ENCODE results near the gene BCR. TPM values are rescaled to one million over a fixed set of nuclear protein-coding genes. Genes with fewer than 3 reads are reported as not detected.

The BCR gene
- total and polyA plus RNA-seq, 10 donors: 15.2 to 64.8 (median 50.7) TPM

DNA sequence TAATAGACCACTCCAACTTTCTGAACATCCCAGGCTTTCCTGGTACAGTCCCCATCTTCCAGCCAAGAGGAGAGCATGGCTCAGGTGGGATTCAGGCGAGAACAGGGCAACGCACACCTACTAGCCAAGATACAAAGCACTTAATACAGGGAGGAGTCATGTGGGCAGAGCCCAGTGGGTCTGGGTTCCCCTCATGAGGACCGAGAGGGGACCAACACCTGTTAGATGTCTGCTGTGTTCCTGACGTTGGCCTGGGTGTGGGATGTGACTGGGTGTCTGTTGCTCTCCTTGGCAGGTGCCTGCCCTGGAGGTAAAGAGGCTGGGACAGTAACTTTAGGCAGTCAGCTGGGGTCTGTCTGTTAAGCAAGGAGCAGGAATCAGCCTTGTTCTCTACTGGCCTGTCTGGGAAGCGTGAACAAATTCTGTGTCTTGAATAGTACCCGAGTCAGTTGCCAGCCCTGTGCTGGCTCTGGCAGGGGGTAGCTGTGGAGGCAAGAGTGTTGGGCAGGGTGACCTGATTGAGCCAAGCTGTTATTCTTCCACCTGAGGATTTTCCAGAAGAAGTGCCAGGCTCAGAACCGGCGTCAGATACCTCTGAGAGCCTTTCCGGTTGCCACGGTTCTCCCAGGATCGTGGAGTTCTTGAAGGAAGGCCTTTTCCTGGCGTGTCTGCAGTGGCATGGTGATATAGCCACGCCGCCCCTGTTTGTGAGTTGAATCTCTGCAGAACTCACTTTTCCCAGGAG lies 56.3 kb downstream of the BCR start:
- no peak overlapping the region for H3K27ac ChIP-seq
- DNase-seq: no peak
- no peak overlapping the region for H3K4me3 ChIP-seq
- WGBS, 5 donors: 90 to 93% (median 92%) methylated on average over 13 to 14 of the region's 14 CpGs
- intact Hi-C loops (cut with DNase I; ENCODE audit: low total_unique reads): no loop called here
- H3K27me3 ChIP-seq (replicated peaks in 1 of 7): no peaks in the 10 kb centered on the region
- peaks cover 0 to 4% (median 0%) of the 10 kb centered on the region in 8 donors for H3K9me3 ChIP-seq
- H3K36me3 ChIP-seq: peaks cover 0 to 6% (median 0%) of the 10 kb centered on the region in 6 donors
- no peak for TF ChIP-seq POLR2AphosphoS5 (IDR thresholded peaks at IDR 0.05)
- no peak for TF ChIP-seq POLR2A (IDR thresholded peaks at IDR 0.05)
- TF ChIP-seq, protein P1, sequence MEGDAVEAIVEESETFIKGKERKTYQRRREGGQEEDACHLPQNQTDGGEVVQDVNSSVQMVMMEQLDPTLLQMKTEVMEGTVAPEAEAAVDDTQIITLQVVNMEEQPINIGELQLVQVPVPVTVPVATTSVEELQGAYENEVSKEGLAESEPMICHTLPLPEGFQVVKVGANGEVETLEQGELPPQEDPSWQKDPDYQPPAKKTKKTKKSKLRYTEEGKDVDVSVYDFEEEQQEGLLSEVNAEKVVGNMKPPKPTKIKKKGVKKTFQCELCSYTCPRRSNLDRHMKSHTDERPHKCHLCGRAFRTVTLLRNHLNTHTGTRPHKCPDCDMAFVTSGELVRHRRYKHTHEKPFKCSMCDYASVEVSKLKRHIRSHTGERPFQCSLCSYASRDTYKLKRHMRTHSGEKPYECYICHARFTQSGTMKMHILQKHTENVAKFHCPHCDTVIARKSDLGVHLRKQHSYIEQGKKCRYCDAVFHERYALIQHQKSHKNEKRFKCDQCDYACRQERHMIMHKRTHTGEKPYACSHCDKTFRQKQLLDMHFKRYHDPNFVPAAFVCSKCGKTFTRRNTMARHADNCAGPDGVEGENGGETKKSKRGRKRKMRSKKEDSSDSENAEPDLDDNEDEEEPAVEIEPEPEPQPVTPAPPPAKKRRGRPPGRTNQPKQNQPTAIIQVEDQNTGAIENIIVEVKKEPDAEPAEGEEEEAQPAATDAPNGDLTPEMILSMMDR (IDR thresholded peaks at IDR 0.05 in 8 of 11, conservative IDR thresholded peaks at IDR 0.05 in 3 of 11): no peak
- peaks cover 6 to 95% (median 46%) of the 10 kb centered on the region in 6 donors for H3K4me1 ChIP-seq

DNA sequence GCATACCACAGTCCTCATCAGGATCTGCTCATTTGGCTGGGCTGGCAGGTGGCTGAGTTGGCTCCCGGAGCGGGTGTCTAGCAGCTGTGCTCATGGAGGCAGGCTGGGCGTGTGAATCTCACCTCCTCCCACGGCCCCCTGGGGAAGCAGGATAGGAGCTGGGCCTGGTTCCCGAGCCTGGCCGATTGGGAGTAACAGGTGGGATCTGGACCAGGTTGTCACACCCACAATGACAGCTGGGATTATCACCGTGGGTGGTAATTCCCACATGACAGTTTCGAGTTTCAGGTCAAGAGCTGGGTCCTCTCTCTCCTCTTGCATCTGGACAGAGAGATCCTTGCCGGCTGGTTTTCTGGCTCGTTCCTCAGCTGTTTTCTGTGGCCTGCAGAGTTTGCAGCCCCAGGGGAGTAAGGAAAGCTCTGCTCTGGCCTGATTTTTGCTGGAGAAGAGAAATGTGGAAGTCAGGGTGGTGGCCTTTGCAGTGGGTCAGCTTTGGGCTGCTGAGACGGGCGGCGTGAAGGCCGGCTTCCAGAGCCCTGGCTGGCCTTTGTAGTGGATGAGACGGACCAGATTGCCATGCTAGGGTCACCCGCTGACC lies 57.0 kb downstream of the BCR start:
- H3K4me3 ChIP-seq: no peak overlapping the region
- TF ChIP-seq, protein P1 (IDR thresholded peaks at IDR 0.05 in 8 of 11, conservative IDR thresholded peaks at IDR 0.05 in 3 of 11): no peak
- TF ChIP-seq POLR2A (IDR thresholded peaks at IDR 0.05) (no peak), POLR2AphosphoS5 (IDR thresholded peaks at IDR 0.05) (peak in 1 of 3 donors; percentile 38)
- peaks cover 0 to 4% (median 0%) of the 10 kb centered on the region in 8 donors for H3K9me3 ChIP-seq
- no peak for DNase-seq
- peaks cover 0 to 6% (median 0%) of the 10 kb centered on the region in 6 donors for H3K36me3 ChIP-seq
- peaks cover 6 to 96% (median 50%) of the 10 kb centered on the region in 6 donors for H3K4me1 ChIP-seq
- peak overlapping the region in 1 of 8 donors; percentile 37 for H3K27ac ChIP-seq
- intact Hi-C loops (cut with DNase I; ENCODE audit: low total_unique reads): no loop called here
- H3K27me3 ChIP-seq (replicated peaks in 1 of 7): no peaks in the 10 kb centered on the region
- 62 to 69% (median 66%) methylated on average over 6 to 16 of the region's 16 CpGs for WGBS, 5 donors

DNA sequence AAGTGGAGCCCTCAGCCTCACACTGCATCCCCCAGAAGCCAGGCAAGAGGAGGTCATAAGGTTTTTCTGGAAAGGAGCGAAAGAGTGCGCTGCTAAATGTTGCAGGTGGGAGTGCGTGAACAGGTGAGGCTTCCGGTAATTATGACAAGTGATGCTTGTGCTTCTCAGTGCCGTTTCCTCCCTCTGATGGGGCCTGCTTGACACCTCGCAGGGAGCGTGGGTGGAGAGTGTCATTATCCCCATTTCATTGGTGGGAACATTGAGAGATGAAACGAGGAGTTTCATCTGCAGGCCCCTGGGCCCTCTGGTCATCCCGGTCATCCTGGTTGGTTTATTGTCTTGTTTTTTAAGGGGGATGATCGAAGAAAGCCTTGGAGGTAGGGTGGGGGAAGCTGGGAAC lies 57.5 kb downstream of the BCR start:
- WGBS, 5 donors: 77 to 90% (median 82%) methylated on average over 10 of the region's 10 CpGs
- intact Hi-C loops (cut with DNase I; ENCODE audit: low total_unique reads): no loop called here
- Histone ChIP-seq H3K4me3 (no peak overlapping the region), H3K27ac (peak overlapping the region in 1 of 8 donors; percentile 37), H3K4me1 (peaks cover 6 to 96% (median 51%) of the 10 kb centered on the region in 6 donors), H3K9me3 (peaks cover 0 to 4% (median 0%) of the 10 kb centered on the region in 8 donors), H3K36me3 (peaks cover 0 to 6% (median 0%) of the 10 kb centered on the region in 6 donors), H3K27me3 (replicated peaks in 1 of 7) (no peaks in the 10 kb centered on the region)
- TF ChIP-seq POLR2AphosphoS5 (IDR thresholded peaks at IDR 0.05) (no peak), POLR2A (IDR thresholded peaks at IDR 0.05) (no peak)
- TF ChIP-seq, protein P1 (IDR thresholded peaks at IDR 0.05 in 8 of 11, conservative IDR thresholded peaks at IDR 0.05 in 3 of 11): no peak
- no peak for DNase-seq

DNA sequence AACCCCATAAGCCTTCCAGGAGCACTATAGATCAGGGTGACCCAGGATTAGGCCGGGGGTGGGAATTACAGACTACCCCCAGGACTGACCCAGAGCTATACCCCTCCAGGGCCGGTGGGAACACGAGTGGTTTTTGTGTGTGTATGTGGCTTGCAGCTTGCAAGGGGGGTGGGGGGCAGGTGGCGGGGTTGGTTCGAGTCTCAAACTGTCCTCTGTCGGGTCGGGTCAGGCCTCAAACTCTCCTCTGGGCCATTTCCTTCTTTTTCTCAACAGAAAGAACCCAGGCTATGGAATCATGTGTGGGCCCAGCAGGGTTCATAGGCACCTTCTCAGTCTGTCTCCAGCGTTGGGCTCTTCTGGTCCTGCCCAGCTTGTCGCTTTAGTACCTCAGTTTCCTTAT lies 58.4 kb downstream of the BCR start:
- TF ChIP-seq, protein P1 (IDR thresholded peaks at IDR 0.05 in 8 of 11, conservative IDR thresholded peaks at IDR 0.05 in 3 of 11): no peak
- no peak for TF ChIP-seq POLR2AphosphoS5 (IDR thresholded peaks at IDR 0.05)
- no peak overlapping the region for H3K4me3 ChIP-seq
- H3K4me1 ChIP-seq: peaks cover 6 to 96% (median 53%) of the 10 kb centered on the region in 6 donors
- no peak for DNase-seq
- peaks cover 0 to 6% (median 0%) of the 10 kb centered on the region in 6 donors for H3K36me3 ChIP-seq
- H3K27me3 ChIP-seq (replicated peaks in 1 of 7): no peaks in the 10 kb centered on the region
- intact Hi-C loops (cut with DNase I; ENCODE audit: low total_unique reads): no loop called here
- no peak overlapping the region for H3K27ac ChIP-seq
- H3K9me3 ChIP-seq: peaks cover 0 to 4% (median 0%) of the 10 kb centered on the region in 8 donors
- WGBS, 5 donors: 85 to 94% (median 90%) methylated on average over 9 of the region's 9 CpGs
